Lower leg skin (tissue), 4 donors: Measurements from ENCODE around the gene B4GALNT4. TPM values are rescaled to one million over a fixed set of nuclear protein-coding genes. Genes with fewer than 3 reads are reported as not detected.
"Not testable (repeated sequence)": the region's sequence is repeated elsewhere in the genome, so short reads cannot be mapped to it uniquely, and the experiment has no call there.

ENCODE experiments used
- DNase-seq, 2 donors: peaks; one replicate each; pipeline ENCODE4 v3.0.0-alpha.2; 2019; ENCODE audit warnings: low spot score in 2 of 2
- H3K4me3 ChIP-seq: fragments of 200-600 bp; sonication (generic); 2 replicates; pipeline ENCODE4 v1.5.1; 2017; ENCODE audit warnings: mild to moderate bottlenecking, low read depth; ENCODE audit not compliant: poor library complexity, severe bottlenecking
- CTCF ChIP-seq, 3 donors: fragments of 450-650 bp; IDR thresholded peaks; one replicate each; pipeline ENCODE4 v1.5.1; 2016; ENCODE audit warnings: antibody characterized with exemption in 3 of 3, mild to moderate bottlenecking in 3 of 3, moderate library complexity in 2 of 3
- POLR2A ChIP-seq, 2 donors: fragments of 450-650 bp; IDR thresholded peaks; one replicate each; pipeline ENCODE4 v1.6.1; 2016 to 2017; ENCODE audit warnings: antibody characterized with exemption in 2 of 2, mild to moderate bottlenecking in 1 of 2, moderate library complexity in 1 of 2
- WGBS, 2 donors: methylation state at CpG; one replicate each; pipeline ENCODE4 v1.1.5; 2018; 5-methylcytosine and 5-hydroxymethylcytosine counted together
- intact Hi-C: fragments of 100-400 bp; cut with DNase I; formaldehyde crosslinking; loops from one replicate; pipeline ENCODE4 v1.15.0; 2023; ENCODE audit warnings: low total_unique reads
- total RNA-seq, 4 donors: library from RNA; depleted of rRNA; stranded (reverse); fragments of >200 nt; gene quantifications; one replicate each; pipeline ENCODE4 v1.1.0, GENCODE V29; 2016

B4GALNT4 gene
- total RNA-seq, 4 donors from 2014 or later = 1.8 to 20.0 (median 5.0) TPM

- WGBS, 2 donors = 2 to 17% methylated on average over 11 to 32 of the region's 91 CpGs
- H3K4me3 ChIP-seq = peak overlapping the region; percentile 23
- TF ChIP-seq CTCF (IDR thresholded peaks at IDR 0.05) (no peak), POLR2A (IDR thresholded peaks at IDR 0.05) (no peak)
- intact Hi-C loops = loop anchor here (10.0 kb wide), 1 partner anchor 98 kb away; the partner anchor contains the start of gene RNH1
- DNase-seq = peak; percentile 77 to 95
These were observed 37.7 kb downstream of the B4GALNT4 start for GRCh38 chr11:406796-407650.

GRCh38 chr11:407651-408123 lies 38.4 kb downstream of the B4GALNT4 start:
- no peak overlapping the region for H3K4me3 ChIP-seq
- intact Hi-C loops = loop anchor here (10.0 kb wide), 1 partner anchor 97 kb away; the partner anchor contains the start of gene RNH1
- TF ChIP-seq POLR2A (IDR thresholded peaks at IDR 0.05) = no peak
- no peak for DNase-seq
- WGBS, 2 donors = 69 to 72% methylated on average over 15 to 28 of the region's 28 CpGs

- 86 to 88% methylated on average over 10 to 15 of the region's 15 CpGs for WGBS, 2 donors
- intact Hi-C loops = loop anchor here (10.0 kb wide), 1 partner anchor 96 kb away; the partner anchor contains the start of gene RNH1
- TF ChIP-seq CTCF (IDR thresholded peaks at IDR 0.05) (no peak), POLR2A (IDR thresholded peaks at IDR 0.05) (no peak)
- no peak overlapping the region for H3K4me3 ChIP-seq
- no peak for DNase-seq
These were observed 39.1 kb downstream of the B4GALNT4 start for GRCh38 chr11:408154-409007.

- no peak for TF ChIP-seq CTCF (IDR thresholded peaks at IDR 0.05)
- no peak for TF ChIP-seq POLR2A (IDR thresholded peaks at IDR 0.05)
- 83 to 86% methylated on average over 4 to 7 of the region's 7 CpGs for WGBS, 2 donors
- DNase-seq = no peak
- intact Hi-C loops = loop anchor here (10.0 kb wide), 1 partner anchor 96 kb away; the partner anchor contains the start of gene RNH1
- no peak overlapping the region for H3K4me3 ChIP-seq
These were observed 39.8 kb downstream of the B4GALNT4 start for GRCh38 chr11:409008-409599.

GRCh38 chr11:409600-410483 lies 40.5 kb downstream of the B4GALNT4 start:
- 66 to 74% methylated on average over 13 of the region's 18 CpGs for WGBS, 2 donors
- DNase-seq = no peak
- intact Hi-C loops = loop anchor here (10.0 kb wide), 1 partner anchor 95 kb away; the partner anchor contains the start of gene RNH1
- TF ChIP-seq POLR2A (IDR thresholded peaks at IDR 0.05) (no peak), CTCF (IDR thresholded peaks at IDR 0.05) (no peak)
- H3K4me3 ChIP-seq = no peak overlapping the region

GRCh38 chr11:410711-411110 lies 41.4 kb downstream of the B4GALNT4 start:
- intact Hi-C loops, H3K4me3 ChIP-seq, DNase-seq: not testable (repeated sequence)
- no CpG with 5 or more reads among the region's 13 CpGs for WGBS, 2 donors

GRCh38 chr11:411520-411919 lies 42.2 kb downstream of the B4GALNT4 start:
- H3K4me3 ChIP-seq, intact Hi-C loops, DNase-seq: not testable (repeated sequence)
- 79 to 96% methylated on average over 3 to 7 of the region's 11 CpGs for WGBS, 2 donors
